Stimulated activated CD4-positive, alpha-beta T cell treated with anti-CD3 and anti-CD28 coated beads, TNF-alpha, amount 100 ng/mL, for 1 hour (primary cell): Measurements from ENCODE around the gene TWF2.

Source experiments
- DNase-seq, 3 donors: peaks; one replicate each; pipeline ENCODE4 v3.0.0-alpha.2; 2020; ENCODE audit warnings: low read depth in 3 of 3, low spot score in 1 of 3

Gene TWF2

GRCh38 chr3:52183786-52184445, 55.0 kb downstream of the TWF2 start:
- no peak for DNase-seq

GRCh38 chr3:52182691-52183090, 56.3 kb downstream of the TWF2 start:
- DNase-seq, result no peak

GRCh38 chr3:52182196-52182595, 56.8 kb downstream of the TWF2 start:
- no peak for DNase-seq

- no peak for DNase-seq
Observed at GRCh38 chr3:52181543-52181942, 57.4 kb downstream of the TWF2 start.
